ENCODE measurements around the gene PARVA.

The PARVA gene

GRCh38 chr11:12456651-12457579 is 79.5 kb downstream of the PARVA start:
- H3K9me3 ChIP-seq (ENCODE audit: control insufficient read depth in 2 of 2, low read length in 2 of 2): no peaks in the 10 kb centered on the region
- no peak overlapping the region for H3K9ac ChIP-seq (ENCODE audit: low read depth in 1 of 2, low read length in 2 of 2)
- peak overlapping the region in 1 of 2 donors; percentile 34 for H3K27ac ChIP-seq (ENCODE audit: low read depth in 2 of 2, low read length in 2 of 2)
- H3K27me3 ChIP-seq (ENCODE audit: control insufficient read depth in 2 of 2, insufficient read depth in 2 of 2, low read length in 2 of 2): no peaks in the 10 kb centered on the region
- H3K4me3 ChIP-seq (ENCODE audit: low read length in 2 of 2): no peak overlapping the region
- peaks cover 3% of the 10 kb centered on the region in 2 donors for H3K4me1 ChIP-seq (ENCODE audit: control insufficient read depth in 2 of 2, insufficient read depth in 2 of 2, low read length in 2 of 2)
- H3K36me3 ChIP-seq (ENCODE audit: control insufficient read depth in 2 of 2, insufficient read depth in 2 of 2, low read length in 2 of 2): peaks cover 0 to 2% of the 10 kb centered on the region in 2 donors

- Histone ChIP-seq H3K4me1 (ENCODE audit: control insufficient read depth in 2 of 2, insufficient read depth in 2 of 2, low read length in 2 of 2) (peaks cover 3% of the 10 kb centered on the region in 2 donors), H3K9me3 (ENCODE audit: control insufficient read depth in 2 of 2, low read length in 2 of 2) (no peaks in the 10 kb centered on the region), H3K36me3 (ENCODE audit: control insufficient read depth in 2 of 2, insufficient read depth in 2 of 2, low read length in 2 of 2) (peaks cover 0 to 2% of the 10 kb centered on the region in 2 donors), H3K27me3 (ENCODE audit: control insufficient read depth in 2 of 2, insufficient read depth in 2 of 2, low read length in 2 of 2) (no peaks in the 10 kb centered on the region), H3K27ac (ENCODE audit: low read depth in 2 of 2, low read length in 2 of 2) (peak overlapping the region; percentile 34 to 35), H3K4me3 (ENCODE audit: low read length in 2 of 2) (no peak overlapping the region), H3K9ac (ENCODE audit: low read depth in 1 of 2, low read length in 2 of 2) (no peak overlapping the region)
Measured at GRCh38 chr11:12458042-12458441, 80.7 kb downstream of the PARVA start.

GRCh38 chr11:12459374-12459773 is 82.0 kb downstream of the PARVA start:
- Histone ChIP-seq H3K4me3 (ENCODE audit: low read length in 2 of 2) (no peak overlapping the region), H3K27me3 (ENCODE audit: control insufficient read depth in 2 of 2, insufficient read depth in 2 of 2, low read length in 2 of 2) (no peaks in the 10 kb centered on the region), H3K36me3 (ENCODE audit: control insufficient read depth in 2 of 2, insufficient read depth in 2 of 2, low read length in 2 of 2) (peaks cover 0 to 2% of the 10 kb centered on the region in 2 donors), H3K9me3 (ENCODE audit: control insufficient read depth in 2 of 2, low read length in 2 of 2) (no peaks in the 10 kb centered on the region), H3K27ac (ENCODE audit: low read depth in 2 of 2, low read length in 2 of 2) (no peak overlapping the region), H3K4me1 (ENCODE audit: control insufficient read depth in 2 of 2, insufficient read depth in 2 of 2, low read length in 2 of 2) (peaks cover 3% of the 10 kb centered on the region in 2 donors), H3K9ac (ENCODE audit: low read depth in 1 of 2, low read length in 2 of 2) (no peak overlapping the region)

GRCh38 chr11:12459865-12460444 is 82.6 kb downstream of the PARVA start:
- H3K9me3 ChIP-seq (ENCODE audit: control insufficient read depth in 2 of 2, low read length in 2 of 2): no peaks in the 10 kb centered on the region
- H3K4me3 ChIP-seq (ENCODE audit: low read length in 2 of 2): no peak overlapping the region
- H3K4me1 ChIP-seq (ENCODE audit: control insufficient read depth in 2 of 2, insufficient read depth in 2 of 2, low read length in 2 of 2): peaks cover 3% of the 10 kb centered on the region in 2 donors
- no peak overlapping the region for H3K27ac ChIP-seq (ENCODE audit: low read depth in 2 of 2, low read length in 2 of 2)
- H3K9ac ChIP-seq (ENCODE audit: low read depth in 1 of 2, low read length in 2 of 2): no peak overlapping the region
- H3K36me3 ChIP-seq (ENCODE audit: control insufficient read depth in 2 of 2, insufficient read depth in 2 of 2, low read length in 2 of 2): peaks cover 0 to 2% of the 10 kb centered on the region in 2 donors
- H3K27me3 ChIP-seq (ENCODE audit: control insufficient read depth in 2 of 2, insufficient read depth in 2 of 2, low read length in 2 of 2): no peaks in the 10 kb centered on the region

- Histone ChIP-seq H3K9me3 (ENCODE audit: control insufficient read depth in 2 of 2, low read length in 2 of 2) (no peaks in the 10 kb centered on the region), H3K36me3 (ENCODE audit: control insufficient read depth in 2 of 2, insufficient read depth in 2 of 2, low read length in 2 of 2) (peaks cover 0 to 2% of the 10 kb centered on the region in 2 donors), H3K9ac (ENCODE audit: low read depth in 1 of 2, low read length in 2 of 2) (no peak overlapping the region), H3K4me3 (ENCODE audit: low read length in 2 of 2) (no peak overlapping the region), H3K27ac (ENCODE audit: low read depth in 2 of 2, low read length in 2 of 2) (no peak overlapping the region), H3K4me1 (ENCODE audit: control insufficient read depth in 2 of 2, insufficient read depth in 2 of 2, low read length in 2 of 2) (peaks cover 3% of the 10 kb centered on the region in 2 donors), H3K27me3 (ENCODE audit: control insufficient read depth in 2 of 2, insufficient read depth in 2 of 2, low read length in 2 of 2) (no peaks in the 10 kb centered on the region)
Measured at GRCh38 chr11:12460466-12460865, 83.1 kb downstream of the PARVA start.

GRCh38 chr11:12461516-12461915 is 84.1 kb downstream of the PARVA start:
- Histone ChIP-seq H3K27me3 (ENCODE audit: control insufficient read depth in 2 of 2, insufficient read depth in 2 of 2, low read length in 2 of 2) (no peaks in the 10 kb centered on the region), H3K4me3 (ENCODE audit: low read length in 2 of 2) (no peak overlapping the region), H3K27ac (ENCODE audit: low read depth in 2 of 2, low read length in 2 of 2) (no peak overlapping the region), H3K9me3 (ENCODE audit: control insufficient read depth in 2 of 2, low read length in 2 of 2) (no peaks in the 10 kb centered on the region), H3K36me3 (ENCODE audit: control insufficient read depth in 2 of 2, insufficient read depth in 2 of 2, low read length in 2 of 2) (no peaks in the 10 kb centered on the region), H3K4me1 (ENCODE audit: control insufficient read depth in 2 of 2, insufficient read depth in 2 of 2, low read length in 2 of 2) (peaks cover 2 to 3% of the 10 kb centered on the region in 2 donors), H3K9ac (ENCODE audit: low read depth in 1 of 2, low read length in 2 of 2) (no peak overlapping the region)

GRCh38 chr11:12464303-12464702 is 86.9 kb downstream of the PARVA start:
- H3K27ac ChIP-seq (ENCODE audit: low read depth in 2 of 2, low read length in 2 of 2): no peak overlapping the region
- H3K4me1 ChIP-seq (ENCODE audit: control insufficient read depth in 2 of 2, insufficient read depth in 2 of 2, low read length in 2 of 2): no peaks in the 10 kb centered on the region
- no peaks in the 10 kb centered on the region for H3K36me3 ChIP-seq (ENCODE audit: control insufficient read depth in 2 of 2, insufficient read depth in 2 of 2, low read length in 2 of 2)
- H3K9me3 ChIP-seq (ENCODE audit: control insufficient read depth in 2 of 2, low read length in 2 of 2): no peaks in the 10 kb centered on the region
- no peak overlapping the region for H3K9ac ChIP-seq (ENCODE audit: low read depth in 1 of 2, low read length in 2 of 2)
- no peak overlapping the region for H3K4me3 ChIP-seq (ENCODE audit: low read length in 2 of 2)
- H3K27me3 ChIP-seq (ENCODE audit: control insufficient read depth in 2 of 2, insufficient read depth in 2 of 2, low read length in 2 of 2): no peaks in the 10 kb centered on the region

GRCh38 chr11:12465332-12465731 is 88.0 kb downstream of the PARVA start:
- Histone ChIP-seq H3K27me3 (ENCODE audit: control insufficient read depth in 2 of 2, insufficient read depth in 2 of 2, low read length in 2 of 2) (no peaks in the 10 kb centered on the region), H3K9me3 (ENCODE audit: control insufficient read depth in 2 of 2, low read length in 2 of 2) (no peaks in the 10 kb centered on the region), H3K36me3 (ENCODE audit: control insufficient read depth in 2 of 2, insufficient read depth in 2 of 2, low read length in 2 of 2) (no peaks in the 10 kb centered on the region), H3K4me3 (ENCODE audit: low read length in 2 of 2) (no peak overlapping the region), H3K27ac (ENCODE audit: low read depth in 2 of 2, low read length in 2 of 2) (no peak overlapping the region), H3K9ac (ENCODE audit: low read depth in 1 of 2, low read length in 2 of 2) (no peak overlapping the region), H3K4me1 (ENCODE audit: control insufficient read depth in 2 of 2, insufficient read depth in 2 of 2, low read length in 2 of 2) (no peaks in the 10 kb centered on the region)

- Histone ChIP-seq H3K9ac (ENCODE audit: low read depth in 1 of 2, low read length in 2 of 2) (no peak overlapping the region), H3K4me1 (ENCODE audit: control insufficient read depth in 2 of 2, insufficient read depth in 2 of 2, low read length in 2 of 2) (no peaks in the 10 kb centered on the region), H3K9me3 (ENCODE audit: control insufficient read depth in 2 of 2, low read length in 2 of 2) (no peaks in the 10 kb centered on the region), H3K4me3 (ENCODE audit: low read length in 2 of 2) (no peak overlapping the region), H3K27me3 (ENCODE audit: control insufficient read depth in 2 of 2, insufficient read depth in 2 of 2, low read length in 2 of 2) (no peaks in the 10 kb centered on the region), H3K27ac (ENCODE audit: low read depth in 2 of 2, low read length in 2 of 2) (no peak overlapping the region), H3K36me3 (ENCODE audit: control insufficient read depth in 2 of 2, insufficient read depth in 2 of 2, low read length in 2 of 2) (no peaks in the 10 kb centered on the region)
Measured at GRCh38 chr11:12467610-12468009, 90.2 kb downstream of the PARVA start.

- H3K27me3 ChIP-seq (ENCODE audit: control insufficient read depth in 2 of 2, insufficient read depth in 2 of 2, low read length in 2 of 2): no peaks in the 10 kb centered on the region
- no peak overlapping the region for H3K4me3 ChIP-seq (ENCODE audit: low read length in 2 of 2)
- peaks cover 6% of the 10 kb centered on the region in 2 donors for H3K36me3 ChIP-seq (ENCODE audit: control insufficient read depth in 2 of 2, insufficient read depth in 2 of 2, low read length in 2 of 2)
- H3K9ac ChIP-seq (ENCODE audit: low read depth in 1 of 2, low read length in 2 of 2): no peak overlapping the region
- no peaks in the 10 kb centered on the region for H3K9me3 ChIP-seq (ENCODE audit: control insufficient read depth in 2 of 2, low read length in 2 of 2)
- H3K27ac ChIP-seq (ENCODE audit: low read depth in 2 of 2, low read length in 2 of 2): peak overlapping the region; percentile 9 to 11
- H3K4me1 ChIP-seq (ENCODE audit: control insufficient read depth in 2 of 2, insufficient read depth in 2 of 2, low read length in 2 of 2): no peaks in the 10 kb centered on the region
Measured at GRCh38 chr11:12469451-12469850, 92.1 kb downstream of the PARVA start.
